Lower lobe of right lung (tissue), 2 donors: ENCODE data around the gene C2orf92. TPM values are rescaled to one million over a fixed set of nuclear protein-coding genes. Genes with fewer than 3 reads are reported as not detected.

Source experiments
- ATAC-seq, 2 donors: fragments of 200-7000 bp; cut with Tn5 transposase; one replicate each; pipeline ENCODE4 v1.9.1; 2020 to 2022; ENCODE audit warnings: mild to moderate bottlenecking in 2 of 2, moderate library complexity in 2 of 2
- DNase-seq: peaks from one replicate; pipeline ENCODE4 v3.0.0-alpha.2; 2020
- H3K27ac ChIP-seq: fragments of 200-600 bp; one replicate; pipeline ENCODE4 v1.8.0; 2022
- H3K27me3 ChIP-seq: fragments of 200-600 bp; one replicate; pipeline ENCODE4 v1.8.0; 2022; ENCODE audit warnings: low read depth
- H3K36me3 ChIP-seq: fragments of 200-600 bp; one replicate; pipeline ENCODE4 v1.8.0; 2022; ENCODE audit warnings: mild to moderate bottlenecking
- H3K4me1 ChIP-seq: fragments of 200-600 bp; one replicate; pipeline ENCODE4 v1.8.0; 2022
- H3K4me3 ChIP-seq: fragments of 200-600 bp; one replicate; pipeline ENCODE4 v1.8.0; 2022; ENCODE audit warnings: mild to moderate bottlenecking
- H3K9me3 ChIP-seq: fragments of 200-600 bp; one replicate; pipeline ENCODE4 v1.8.0; 2022
- CTCF ChIP-seq: fragments of 200-600 bp; IDR thresholded peaks from one replicate; pipeline ENCODE4 v1.8.0; 2022; ENCODE audit warnings: antibody characterized with exemption, mild to moderate bottlenecking
- intact Hi-C: fragments of 100-400 bp; cut with DNase I; formaldehyde crosslinking; loops from one replicate; pipeline ENCODE4 v1.11.0; 2022
- total RNA-seq: library from RNA; stranded (reverse); fragmentation: NEBNext Ultra II Directional; extraction: Animal tissue kit (Norgen Biotek cat#: 25700); gene quantifications from one replicate; pipeline ENCODE4 v1.2.1, GENCODE V29; 2021
- donor health status: DM: no; HTN: yes; CAD: no; lungs with severe emphysema.

C2orf92 gene
- total RNA-seq, 1 donor from 2014 or later, result 15.1 TPM

DNA sequence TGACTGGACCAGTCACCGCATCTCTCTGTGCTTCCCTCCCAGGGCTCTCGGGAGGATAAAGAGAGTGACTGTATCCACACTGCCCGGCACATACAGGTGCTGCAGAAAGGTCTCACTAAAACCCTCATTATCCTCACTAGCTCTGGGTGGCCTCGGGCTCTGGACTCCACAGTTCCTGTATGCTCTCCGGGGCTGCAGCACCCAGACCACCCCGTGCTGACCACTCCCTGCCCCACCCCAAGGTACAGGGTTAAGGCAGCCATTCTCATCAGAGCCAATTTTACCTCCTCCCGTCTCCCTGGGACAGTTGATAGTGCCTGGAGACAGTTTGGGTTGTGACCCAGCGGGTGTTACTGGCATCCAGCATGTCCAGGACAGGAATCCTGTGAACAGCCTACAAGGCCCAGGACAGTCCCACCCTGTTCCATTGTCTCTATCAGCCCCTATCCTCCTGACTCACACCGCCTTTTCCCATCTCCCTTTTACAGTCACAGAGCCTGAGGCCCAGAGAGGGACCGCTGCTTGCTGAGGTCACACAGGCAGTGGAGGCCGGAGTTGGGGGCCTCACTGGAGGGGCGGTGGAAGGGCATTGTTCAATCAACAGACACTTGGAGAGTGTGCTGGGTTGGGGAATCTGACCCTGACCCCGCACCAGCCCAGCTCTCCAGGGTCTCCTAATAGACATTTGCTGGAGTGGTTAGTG is 45.6 kb downstream of the C2orf92 start:
- ATAC-seq, result no peak
- no peak for DNase-seq
- no peak overlapping the region for H3K27ac ChIP-seq
- no peaks in the 10 kb centered on the region for H3K36me3 ChIP-seq
- intact Hi-C loops, result no loop called here
- H3K4me3 ChIP-seq, result peak overlapping the region; percentile 39
- H3K4me1 ChIP-seq, result no peaks in the 10 kb centered on the region
- H3K27me3 ChIP-seq, result no peaks in the 10 kb centered on the region
- H3K9me3 ChIP-seq, result no peaks in the 10 kb centered on the region
- no peak for TF ChIP-seq CTCF

GRCh38 chr2:97715951-97716694 is 46.6 kb downstream of the C2orf92 start:
- intact Hi-C loops, result no loop called here
- DNase-seq (no peak), ATAC-seq (no peak)
- Histone ChIP-seq H3K4me3 (no peak overlapping the region), H3K9me3 (no peaks in the 10 kb centered on the region), H3K36me3 (no peaks in the 10 kb centered on the region), H3K27me3 (no peaks in the 10 kb centered on the region), H3K27ac (no peak overlapping the region), H3K4me1 (no peaks in the 10 kb centered on the region)
- no peak for TF ChIP-seq CTCF

DNA sequence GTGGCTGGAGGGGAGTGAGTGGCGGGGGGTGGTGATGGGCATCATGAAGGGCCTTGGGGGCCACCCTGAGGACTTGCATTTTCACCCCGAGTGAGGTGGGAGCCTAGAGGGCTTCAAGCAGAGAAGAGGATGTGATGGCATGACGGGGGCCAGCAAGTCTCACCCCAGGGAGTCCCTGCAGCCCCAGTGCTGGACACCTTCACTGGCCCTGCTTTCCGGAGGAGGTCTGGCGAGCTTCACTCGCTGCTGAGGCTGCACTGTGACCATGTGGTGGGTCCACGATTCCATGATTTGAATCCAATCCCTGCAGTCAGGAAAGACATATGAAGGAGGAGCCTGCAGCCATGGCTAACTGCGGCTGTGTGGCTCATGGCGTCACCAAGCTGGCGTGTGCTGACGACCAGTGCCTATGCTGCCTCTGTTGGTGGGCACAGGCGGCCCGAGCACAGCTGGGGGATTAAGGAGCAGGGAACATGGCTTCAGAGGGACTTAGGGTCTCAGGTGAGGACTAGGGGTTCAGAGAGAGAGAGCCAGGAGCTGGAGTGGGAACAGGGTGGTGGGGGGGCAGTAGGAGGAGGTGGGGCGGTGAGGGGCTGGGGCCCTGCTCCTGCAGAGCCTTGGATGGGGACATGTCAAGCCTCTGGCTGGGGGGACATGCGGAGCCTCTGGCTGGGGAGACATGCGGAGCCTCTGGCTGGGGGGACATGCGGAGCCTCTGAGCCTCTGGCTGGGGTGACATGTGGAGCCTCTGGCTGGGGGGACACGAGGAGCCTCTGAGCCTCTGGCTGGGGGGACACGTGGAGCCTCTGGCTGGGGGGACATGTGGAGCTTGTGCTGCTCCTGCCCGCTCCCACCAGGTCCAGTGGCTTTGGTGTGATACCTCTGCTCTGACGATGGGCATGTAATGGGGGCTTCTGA is 47.4 kb downstream of the C2orf92 start:
- intact Hi-C loops, result no loop called here
- Histone ChIP-seq H3K27ac (no peak overlapping the region), H3K4me3 (no peak overlapping the region), H3K9me3 (no peaks in the 10 kb centered on the region), H3K4me1 (no peaks in the 10 kb centered on the region), H3K36me3 (no peaks in the 10 kb centered on the region), H3K27me3 (no peaks in the 10 kb centered on the region)
- DNase-seq, result no peak
- ATAC-seq, result no peak
- no peak for TF ChIP-seq CTCF

- H3K4me3 ChIP-seq, result peak overlapping the region; percentile 21
- TF ChIP-seq CTCF, result no peak
- no peak for ATAC-seq
- H3K27ac ChIP-seq, result no peak overlapping the region
- no peaks in the 10 kb centered on the region for H3K27me3 ChIP-seq
- H3K4me1 ChIP-seq, result no peaks in the 10 kb centered on the region
- no peaks in the 10 kb centered on the region for H3K36me3 ChIP-seq
- H3K9me3 ChIP-seq, result no peaks in the 10 kb centered on the region
- DNase-seq, result no peak
- intact Hi-C loops, result no loop called here
These were observed 48.1 kb downstream of the C2orf92 start for GRCh38 chr2:97717613-97717995.

DNA sequence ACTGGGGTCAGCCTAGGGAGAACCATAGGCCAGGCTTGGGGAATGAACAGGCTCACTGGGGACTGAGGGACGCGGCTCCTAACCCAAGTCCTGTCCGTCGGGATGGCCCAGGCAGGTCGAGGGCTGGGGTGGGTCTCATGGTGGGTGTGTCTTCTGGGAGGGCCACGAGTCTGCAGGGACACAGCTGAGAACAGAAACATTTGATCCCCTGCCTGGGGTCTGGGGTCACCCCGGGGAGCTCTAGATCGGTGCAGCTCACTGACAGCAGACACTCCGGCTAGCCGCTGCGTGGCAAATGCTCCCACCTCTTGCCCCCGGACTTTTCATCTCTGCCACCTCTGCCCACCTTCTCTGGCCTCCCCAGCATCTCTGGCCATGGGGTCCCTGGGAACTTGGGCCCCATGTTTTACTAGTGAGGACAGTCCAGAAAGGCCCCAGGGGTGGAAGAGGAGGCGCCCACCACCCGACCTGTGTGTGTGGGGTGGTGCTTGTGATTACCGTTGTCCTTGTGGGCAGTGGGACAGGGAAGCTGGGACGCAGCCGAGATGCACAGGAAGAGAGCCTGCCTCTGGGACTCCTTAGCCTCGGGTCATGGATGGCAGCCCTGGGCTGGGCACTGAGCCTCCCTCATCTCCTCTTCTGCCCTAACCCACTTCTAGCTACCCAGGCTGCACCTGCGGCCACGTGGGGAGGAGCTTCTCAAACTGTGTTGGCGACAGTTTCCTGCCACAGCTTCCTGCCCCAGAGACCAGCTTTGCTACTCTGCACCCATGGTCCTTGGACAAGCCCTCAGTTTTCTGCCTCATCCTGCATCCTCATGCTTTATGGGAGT is 48.8 kb downstream of the C2orf92 start:
- Histone ChIP-seq H3K27ac (no peak overlapping the region), H3K4me1 (no peaks in the 10 kb centered on the region), H3K4me3 (peak overlapping the region; percentile 21), H3K36me3 (no peaks in the 10 kb centered on the region), H3K27me3 (no peaks in the 10 kb centered on the region), H3K9me3 (no peaks in the 10 kb centered on the region)
- no peak for DNase-seq
- TF ChIP-seq CTCF, result no peak
- ATAC-seq, result peak in 1 of 2 donors; percentile 37
- intact Hi-C loops, result no loop called here
